ENCODE results near the gene KCNJ12. TPM values are rescaled to one million over a fixed set of nuclear protein-coding genes. Genes with fewer than 3 reads are reported as not detected.

KCNJ12 gene
- total and polyA plus RNA-seq, 2 of the 4 experiments (the other 2 are of a cell fraction), result under 0.01 to 0.10 TPM

DNA sequence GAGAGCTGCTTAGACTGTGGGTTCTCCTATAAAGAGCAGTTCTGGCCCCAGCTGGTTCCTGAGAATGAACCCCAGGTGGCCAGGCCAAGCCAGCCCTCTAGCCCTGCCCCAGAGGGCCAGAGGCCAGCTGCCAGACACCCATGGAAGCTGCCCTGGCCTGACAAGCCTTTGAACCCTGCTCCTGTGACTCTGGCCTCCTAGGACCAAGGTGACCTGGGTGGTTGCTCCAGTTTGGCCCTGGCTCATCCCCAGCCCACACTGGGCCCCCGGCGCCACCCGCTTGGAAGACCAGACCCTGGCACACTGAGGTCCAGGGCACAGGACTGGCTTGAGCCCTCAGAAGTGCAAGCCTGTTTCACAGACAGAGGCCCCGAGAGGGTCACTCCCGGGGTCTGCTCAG lies 6.8 kb upstream of the KCNJ12 start:
- intact Hi-C loops (cut with micrococcal nuclease) (no loop called here), in situ Hi-C loops (cut with MboI; ENCODE audit: low sequenced_read_pairs) (no loop called here), dilution Hi-C loops (cut with HindIII; ENCODE audit: low sequenced_read_pairs, unreplicated experiment) (no loop called here)
- no TSS peak for BruUV-seq (replicated peaks)
- H3K4me2 ChIP-seq (ENCODE audit: low read depth, low read length), result no peak overlapping the region
- POLR2A ChIA-PET (ENCODE audit: unreplicated experiment), result no interaction called here
- H4K91ac ChIP-seq (ENCODE audit: insufficient read depth, low read depth, low read length), result no peak overlapping the region
- no peak overlapping the region for H3K56ac ChIP-seq (ENCODE audit: extremely low read depth, insufficient read depth, low read length)
- H3K4ac ChIP-seq (ENCODE audit: low read depth, low read length), result no peak overlapping the region
- H3K27ac ChIP-seq (ENCODE audit: insufficient read depth, low read length), result no peak overlapping the region
- no peaks in the 10 kb centered on the region for H3K9me1 ChIP-seq (ENCODE audit: insufficient read depth, low read length)
- no peaks in the 10 kb centered on the region; the same call in 1 of the 2 replicates for H4K20me1 ChIP-seq (ENCODE audit: insufficient read depth, low read length)
- no peaks in the 10 kb centered on the region for H3K79me1 ChIP-seq (ENCODE audit: low read depth in 1 of 2, low read length in 2 of 2)
- H2BK20ac ChIP-seq (ENCODE audit: low read depth, low read length), result no peak overlapping the region
- H4K8ac ChIP-seq (ENCODE audit: low read depth in 2 of 2, low read length in 2 of 2), result no peak overlapping the region
- H4K5ac ChIP-seq (ENCODE audit: low read depth, low read length), result no peak overlapping the region
- H3K9ac ChIP-seq (ENCODE audit: low read depth, low read length), result no peak overlapping the region
- CTCF ChIA-PET, result no interaction called here
- no peak overlapping the region for H2BK5ac ChIP-seq (ENCODE audit: low read depth, low read length, poor library complexity, severe bottlenecking)
- H3K36me3 ChIP-seq (ENCODE audit: control insufficient read depth, insufficient read depth, low read length), result no peaks in the 10 kb centered on the region
- peaks cover 53% of the 10 kb centered on the region for H3K27me3 ChIP-seq (ENCODE audit: control insufficient read depth, insufficient read depth, low read length)
- no peak overlapping the region for H3K4me3 ChIP-seq (ENCODE audit: insufficient read depth, low read depth, low read length)
- H2AK9ac ChIP-seq (replicated peaks; ENCODE audit: low read depth, low read length, poor library complexity), result no peak overlapping the region
- ATAC-seq (ENCODE audit: low read depth) (no peak), DNase-seq (no peak)
- no peak overlapping the region for H2AK5ac ChIP-seq (ENCODE audit: low read depth, low read length)
- H2AFZ ChIP-seq (replicated peaks; ENCODE audit: low read length, poor library complexity), result no peak overlapping the region
- H2BK15ac ChIP-seq (ENCODE audit: low read depth, low read length), result no peak overlapping the region
- no peak overlapping the region for H2BK120ac ChIP-seq (ENCODE audit: low read depth, low read length)
- no peak overlapping the region for H3K14ac ChIP-seq (replicated peaks; ENCODE audit: low read depth, low read length)
- WGBS, 2 experiments (ENCODE audit: extremely low coverage in 2 of 2, insufficient read length in 1 of 2), result no CpG with 5 or more reads among the region's 5 CpGs
- no peaks in the 10 kb centered on the region; the same call in 1 of the 2 replicates for H3K4me1 ChIP-seq (ENCODE audit: control insufficient read depth, insufficient read depth, low read length)
- no peaks in the 10 kb centered on the region for H3K9me3 ChIP-seq (ENCODE audit: control insufficient read depth, insufficient read depth, low read length)
- no peak for TF ChIP-seq MAZ (IDR thresholded peaks at IDR 0.05; ENCODE audit: borderline replicate concordance, low read depth, low read length)
- no peak for TF ChIP-seq POLR2A (IDR thresholded peaks at IDR 0.05; ENCODE audit: low read depth, low read length)
- no peak for TF ChIP-seq MXI1 (IDR thresholded peaks at IDR 0.05; ENCODE audit: borderline replicate concordance, low read depth, low read length)
- no peak for TF ChIP-seq CEBPB (IDR thresholded peaks at IDR 0.05; ENCODE audit: low read depth, low read length)
- TF ChIP-seq RCOR1 (IDR thresholded peaks at IDR 0.05; ENCODE audit: insufficient replicate concordance, low read length), result no peak
- no peak for TF ChIP-seq MAFK (IDR thresholded peaks at IDR 0.05; ENCODE audit: low read depth, low read length)
- TF ChIP-seq RAD21 (IDR thresholded peaks at IDR 0.05; ENCODE audit: low read length), result no peak
- TF ChIP-seq, protein P1, sequence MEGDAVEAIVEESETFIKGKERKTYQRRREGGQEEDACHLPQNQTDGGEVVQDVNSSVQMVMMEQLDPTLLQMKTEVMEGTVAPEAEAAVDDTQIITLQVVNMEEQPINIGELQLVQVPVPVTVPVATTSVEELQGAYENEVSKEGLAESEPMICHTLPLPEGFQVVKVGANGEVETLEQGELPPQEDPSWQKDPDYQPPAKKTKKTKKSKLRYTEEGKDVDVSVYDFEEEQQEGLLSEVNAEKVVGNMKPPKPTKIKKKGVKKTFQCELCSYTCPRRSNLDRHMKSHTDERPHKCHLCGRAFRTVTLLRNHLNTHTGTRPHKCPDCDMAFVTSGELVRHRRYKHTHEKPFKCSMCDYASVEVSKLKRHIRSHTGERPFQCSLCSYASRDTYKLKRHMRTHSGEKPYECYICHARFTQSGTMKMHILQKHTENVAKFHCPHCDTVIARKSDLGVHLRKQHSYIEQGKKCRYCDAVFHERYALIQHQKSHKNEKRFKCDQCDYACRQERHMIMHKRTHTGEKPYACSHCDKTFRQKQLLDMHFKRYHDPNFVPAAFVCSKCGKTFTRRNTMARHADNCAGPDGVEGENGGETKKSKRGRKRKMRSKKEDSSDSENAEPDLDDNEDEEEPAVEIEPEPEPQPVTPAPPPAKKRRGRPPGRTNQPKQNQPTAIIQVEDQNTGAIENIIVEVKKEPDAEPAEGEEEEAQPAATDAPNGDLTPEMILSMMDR (conservative IDR thresholded peaks at IDR 0.05; ENCODE audit: low read depth, low read length), result no peak
- TF ChIP-seq NFE2L2 (IDR thresholded peaks at IDR 0.05; ENCODE audit: low read depth, low read length), result no peak
- TF ChIP-seq SMC3 (IDR thresholded peaks at IDR 0.05; ENCODE audit: low read depth, low read length), result no peak
- no peak for TF ChIP-seq FOS (IDR thresholded peaks at IDR 0.05; ENCODE audit: low read depth, low read length)
- TF ChIP-seq CHD1 (IDR thresholded peaks at IDR 0.05; ENCODE audit: low read depth, low read length), result no peak
- no peak for TF ChIP-seq RFX5 (IDR thresholded peaks at IDR 0.05; ENCODE audit: low read depth, low read length)
- no peak overlapping the region for H3K23ac ChIP-seq (ENCODE audit: low read depth, low read length)
- no peak overlapping the region for H3K18ac ChIP-seq (ENCODE audit: low read depth, low read length)
